HepG2 (cell line): Measurements from ENCODE around the gene NREP. TPM values are rescaled to one million over a fixed set of nuclear protein-coding genes. Genes with fewer than 3 reads are reported as not detected.

ENCODE experiments used
- AGO1 ChIP-seq: fragments of 200-400 bp; formaldehyde crosslinking; IDR thresholded peaks from 2 replicates; pipeline ENCODE4 v1.6.1; 2017; ENCODE audit warnings: mild to moderate bottlenecking, low read depth, low read length, moderate library complexity; ENCODE audit not compliant: poor library complexity, severe bottlenecking
- CBX1 ChIP-seq: IDR thresholded peaks from one replicate; pipeline ENCODE4 v1.6.1; 2016; ENCODE audit warnings: antibody characterized with exemption, low read depth
- CCAR2 ChIP-seq: fragments of 200-400 bp; formaldehyde crosslinking; optimal IDR thresholded peaks from 2 replicates; pipeline ENCODE3; 2018; ENCODE audit warnings: low read depth, mild to moderate bottlenecking, low read length, moderate library complexity
- DDIT3 ChIP-seq: sonication (generic); formaldehyde crosslinking; IDR thresholded peaks from 2 replicates; pipeline ENCODE4 v1.4.0; 2020; ENCODE audit warnings: mild to moderate bottlenecking, missing genetic modification reagents
- FOXA3 ChIP-seq: IDR thresholded peaks from 2 replicates; pipeline ENCODE4 v1.6.1; 2016; ENCODE audit warnings: missing genetic modification reagents, missing compliant biosample characterization
- FUBP1 ChIP-seq: sonication (generic); formaldehyde crosslinking; IDR thresholded peaks from 2 replicates; pipeline ENCODE4 v1.5.1; 2020; ENCODE audit warnings: missing genetic modification reagents, mild to moderate bottlenecking, borderline replicate concordance
- HMG20A ChIP-seq: IDR thresholded peaks from 2 replicates; pipeline ENCODE4 v1.6.1; 2016; ENCODE audit warnings: borderline replicate concordance
- HNF1B ChIP-seq: sonication (generic); formaldehyde crosslinking; IDR thresholded peaks from 2 replicates; pipeline ENCODE4 v1.5.1; 2020; ENCODE audit warnings: mild to moderate bottlenecking, moderate library complexity, missing genetic modification reagents
- ISL2 ChIP-seq: sonication (generic); formaldehyde crosslinking; IDR thresholded peaks from 2 replicates; pipeline ENCODE4 v1.5.0; 2020; ENCODE audit warnings: missing genetic modification reagents
- KMT2B ChIP-seq: IDR thresholded peaks from 2 replicates; pipeline ENCODE4 v1.6.1; 2016; ENCODE audit warnings: missing genetic modification reagents, missing compliant biosample characterization
- MED1 ChIP-seq: sonication (generic); formaldehyde crosslinking; IDR thresholded peaks from 2 replicates; pipeline ENCODE4 v1.4.0; 2020; ENCODE audit warnings: missing genetic modification reagents
- MED13 ChIP-seq: sonication (generic); formaldehyde crosslinking; IDR thresholded peaks from 2 replicates; pipeline ENCODE4 v1.5.0; 2020; ENCODE audit warnings: missing genetic modification reagents
- MLLT10 ChIP-seq: sonication (generic); formaldehyde crosslinking; IDR thresholded peaks from 2 replicates; pipeline ENCODE4 v1.4.0; 2020; ENCODE audit warnings: missing genetic modification reagents
- NCOA2 ChIP-seq: sonication (generic); formaldehyde crosslinking; IDR thresholded peaks from 2 replicates; pipeline ENCODE4 v1.8.0; 2022; ENCODE audit warnings: inconsistent platforms
- TAF1 ChIP-seq: sonication (generic); formaldehyde crosslinking; IDR thresholded peaks from 2 replicates; pipeline ENCODE4 v1.4.0; 2020; ENCODE audit warnings: missing genetic modification reagents
- YY1 ChIP-seq: IDR thresholded peaks from 2 replicates; pipeline ENCODE4 v1.6.1; 2011; ENCODE audit warnings: low read length, low read depth, moderate library complexity, mild to moderate bottlenecking; ENCODE audit not compliant: insufficient read depth, insufficient replicate concordance
- ZNF530 ChIP-seq: sonication (generic); formaldehyde crosslinking; IDR thresholded peaks from 2 replicates; pipeline ENCODE4 v1.5.0; 2020; ENCODE audit warnings: low read depth, mild to moderate bottlenecking, missing genetic modification reagents
- ZNF609 ChIP-seq: sonication (generic); formaldehyde crosslinking; IDR thresholded peaks from 2 replicates; pipeline ENCODE4 v1.4.0; 2020; ENCODE audit warnings: mild to moderate bottlenecking, missing genetic modification reagents, borderline replicate concordance
- ZNF746 ChIP-seq: sonication (generic); formaldehyde crosslinking; IDR thresholded peaks from 2 replicates; pipeline ENCODE4 v1.8.0; 2022; ENCODE audit warnings: mild to moderate bottlenecking, missing genetic modification reagents
- ZNF775 ChIP-seq: sonication (generic); formaldehyde crosslinking; IDR thresholded peaks from 2 replicates; pipeline ENCODE4 v1.4.0; 2020; ENCODE audit warnings: missing genetic modification reagents, mild to moderate bottlenecking, moderate library complexity, borderline replicate concordance
- polyA plus RNA-seq, 8 experiments: library from polyadenylated mRNA; depleted of rRNA in 3 of 8; stranded (reverse) in 7 of 8; unstranded in 1 of 8; fragments of >200 nt; fragmentation: Illumina TruSeq in 4 of 8; extraction: Trizol in 4 of 8; gene quantifications; 2 replicates each; pipeline versions ENCODE4 v1.2.1 to v1.2.3, GENCODE V29; 2011 to 2016; ENCODE audit warnings: low read depth in 4 of 8, missing spikeins in 1 of 8, mixed read lengths in 1 of 8; ENCODE audit not compliant: insufficient read depth in 1 of 8
- total RNA-seq, 5 experiments: library from RNA; depleted of rRNA; stranded (reverse); fragments of >200 nt; fragmentation: Illumina TruSeq; extraction: Trizol; gene quantifications; 2 replicates each; pipeline ENCODE4 v1.2.3, GENCODE V29; 2016; ENCODE audit warnings: low read depth in 1 of 5

Gene NREP
- total and polyA plus RNA-seq, 2 of the 13 experiments (the other 11 are each of a cell fraction or from before 2014, with no cell fraction given), result 40.5 to 102 TPM

GRCh38 chr5:111757355-111758283 is 625 bp upstream of the NREP start (continued):
- no peak for TF ChIP-seq NCOA2 (CRISPR knock-in tag)
- peak; percentile 79 for TF ChIP-seq ZNF609 (CRISPR knock-in tag)
- TF ChIP-seq ZNF746 (CRISPR knock-in tag), result 0 out of 2 replicates have a peak, but pooled peaks have one; percentile 35
- TF ChIP-seq HNF1B (CRISPR knock-in tag), result peak; percentile 49; the same call in 1 of the 2 replicates
- TF ChIP-seq CBX1, result no peak
- TF ChIP-seq CCAR2, result no peak
- no peak; the same call in 1 of the 2 replicates for TF ChIP-seq ZNF775 (CRISPR knock-in tag)
- TF ChIP-seq FUBP1, result no peak
- TF ChIP-seq DDIT3 (CRISPR knock-in tag), result no peak
- no peak; the same call in 1 of the 2 replicates for TF ChIP-seq FOXA3 (CRISPR knock-in tag)
- TF ChIP-seq HMG20A (CRISPR knock-in tag), result 0 out of 2 replicates have a peak, but pooled peaks have one; percentile 11
- 0 out of 2 replicates have a peak, but pooled peaks have one; percentile 71 for TF ChIP-seq ZNF530 (CRISPR knock-in tag)
- TF ChIP-seq MLLT10 (CRISPR knock-in tag), result no peak
- TF ChIP-seq MED1 (CRISPR knock-in tag), result peak; percentile 47
- TF ChIP-seq AGO1, result no peak
- no peak for TF ChIP-seq MED13
- TF ChIP-seq YY1, result peak; percentile 70
- peak; percentile 67 for TF ChIP-seq TAF1 (CRISPR knock-in tag)
- peak; percentile 48; the same call in 1 of the 2 replicates for TF ChIP-seq ISL2
- peak; percentile 79; the same call in 1 of the 2 replicates for TF ChIP-seq KMT2B
